ENCODE data around the gene FAM20B. TPM values are rescaled to one million over a fixed set of nuclear protein-coding genes. Genes with fewer than 3 reads are reported as not detected.

Gene FAM20B
- total and polyA plus RNA-seq, 2 experiments from 2014 or later, result 5.3 to 22.5 TPM

DNA sequence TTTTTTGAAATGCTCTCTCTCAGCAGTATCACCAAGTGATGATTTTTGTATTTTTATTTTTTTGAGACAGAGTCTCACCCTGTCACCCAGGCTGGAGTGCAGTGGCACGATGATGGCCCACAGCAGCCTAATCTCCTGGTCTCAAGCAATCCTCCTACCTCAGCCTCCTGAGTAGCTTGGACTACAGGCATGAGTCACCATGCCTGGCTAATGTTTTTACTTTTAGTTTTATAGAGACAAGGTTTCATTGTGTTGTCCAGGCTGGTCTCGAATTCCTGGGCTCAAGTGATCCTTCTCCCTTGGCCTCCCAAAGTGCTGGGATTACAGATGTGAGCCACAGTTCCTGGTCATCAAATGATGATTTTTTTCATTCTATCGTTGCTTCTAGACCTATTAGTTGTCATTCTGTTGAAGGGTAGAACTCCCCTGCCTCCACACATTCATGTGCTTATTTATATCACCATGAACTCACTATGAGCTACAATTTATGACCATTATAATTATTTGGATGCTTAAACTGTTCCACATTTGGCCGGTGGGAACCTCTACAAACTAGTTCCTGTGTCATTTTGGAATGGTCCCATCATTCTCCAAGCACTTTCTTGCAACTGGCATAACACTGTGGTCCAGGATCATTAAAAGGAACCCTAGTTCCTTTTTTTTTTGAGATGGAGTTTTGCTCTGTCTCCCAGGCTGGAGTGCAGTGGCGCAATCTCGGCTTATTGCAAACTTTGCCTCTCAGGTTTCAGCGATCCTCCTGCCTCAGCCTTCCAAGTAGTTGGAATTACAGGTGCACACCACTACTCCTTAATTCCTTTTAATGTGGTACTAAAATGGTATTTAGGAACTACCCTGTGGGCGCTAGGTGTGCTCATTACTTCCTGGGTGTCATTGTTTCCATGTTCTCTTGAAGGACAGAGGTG, 35.9 kb downstream of the FAM20B start:
- Histone ChIP-seq H3K36me3 (ENCODE audit: insufficient read depth) (0 out of 2 replicates have a peak, but pooled peaks cover 13% of the 10 kb centered on the region), H3K9me2 (ENCODE audit: insufficient read depth) (no peaks in the 10 kb centered on the region), H3K4me3 (no peak overlapping the region), H3F3A (replicated peaks; ENCODE audit: low read depth) (no peaks in the 10 kb centered on the region), H4K20me1 (replicated peaks; ENCODE audit: insufficient read depth) (no peaks in the 10 kb centered on the region), H3K4me1 (ENCODE audit: insufficient read depth) (peaks cover 30% of the 10 kb centered on the region), H3K4me2 (no peak overlapping the region), H3K79me2 (replicated peaks; ENCODE audit: insufficient read depth) (no peaks in the 10 kb centered on the region), H3K27ac (ENCODE audit: low read depth) (no peak overlapping the region), H2AFZ (no peak overlapping the region), H3K27me3 (ENCODE audit: insufficient read depth) (no peaks in the 10 kb centered on the region)
- no peaks in the 10 kb centered on the region for H3K27me3 Mint-ChIP-seq (ENCODE audit: insufficient read depth, low read depth, poor library complexity)
- DNase-seq (ENCODE audit: low spot score), result no peak
- no peak overlapping the region for H3K4me3 Mint-ChIP-seq
- no peak for TF ChIP-seq NANOG (IDR thresholded peaks at IDR 0.05; ENCODE audit: borderline replicate concordance)
- no peak for TF ChIP-seq POLR2AphosphoS5 (IDR thresholded peaks at IDR 0.05; ENCODE audit: low read depth)
- TF ChIP-seq STAT1 (IDR thresholded peaks at IDR 0.05; ENCODE audit: unreplicated experiment), result no peak
- TF ChIP-seq, protein P1, sequence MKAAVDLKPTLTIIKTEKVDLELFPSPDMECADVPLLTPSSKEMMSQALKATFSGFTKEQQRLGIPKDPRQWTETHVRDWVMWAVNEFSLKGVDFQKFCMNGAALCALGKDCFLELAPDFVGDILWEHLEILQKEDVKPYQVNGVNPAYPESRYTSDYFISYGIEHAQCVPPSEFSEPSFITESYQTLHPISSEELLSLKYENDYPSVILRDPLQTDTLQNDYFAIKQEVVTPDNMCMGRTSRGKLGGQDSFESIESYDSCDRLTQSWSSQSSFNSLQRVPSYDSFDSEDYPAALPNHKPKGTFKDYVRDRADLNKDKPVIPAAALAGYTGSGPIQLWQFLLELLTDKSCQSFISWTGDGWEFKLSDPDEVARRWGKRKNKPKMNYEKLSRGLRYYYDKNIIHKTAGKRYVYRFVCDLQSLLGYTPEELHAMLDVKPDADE (IDR thresholded peaks at IDR 0.05), result no peak
- TF ChIP-seq ZNF114 (CRISPR knock-in tag; IDR thresholded peaks at IDR 0.05), result no peak
- no peak for TF ChIP-seq JUNB (IDR thresholded peaks at IDR 0.05; ENCODE audit: unreplicated experiment)
- no peak for TF ChIP-seq EZH2phosphoT487 (IDR thresholded peaks at IDR 0.05; ENCODE audit: unreplicated experiment)
- TF ChIP-seq, protein P2, sequence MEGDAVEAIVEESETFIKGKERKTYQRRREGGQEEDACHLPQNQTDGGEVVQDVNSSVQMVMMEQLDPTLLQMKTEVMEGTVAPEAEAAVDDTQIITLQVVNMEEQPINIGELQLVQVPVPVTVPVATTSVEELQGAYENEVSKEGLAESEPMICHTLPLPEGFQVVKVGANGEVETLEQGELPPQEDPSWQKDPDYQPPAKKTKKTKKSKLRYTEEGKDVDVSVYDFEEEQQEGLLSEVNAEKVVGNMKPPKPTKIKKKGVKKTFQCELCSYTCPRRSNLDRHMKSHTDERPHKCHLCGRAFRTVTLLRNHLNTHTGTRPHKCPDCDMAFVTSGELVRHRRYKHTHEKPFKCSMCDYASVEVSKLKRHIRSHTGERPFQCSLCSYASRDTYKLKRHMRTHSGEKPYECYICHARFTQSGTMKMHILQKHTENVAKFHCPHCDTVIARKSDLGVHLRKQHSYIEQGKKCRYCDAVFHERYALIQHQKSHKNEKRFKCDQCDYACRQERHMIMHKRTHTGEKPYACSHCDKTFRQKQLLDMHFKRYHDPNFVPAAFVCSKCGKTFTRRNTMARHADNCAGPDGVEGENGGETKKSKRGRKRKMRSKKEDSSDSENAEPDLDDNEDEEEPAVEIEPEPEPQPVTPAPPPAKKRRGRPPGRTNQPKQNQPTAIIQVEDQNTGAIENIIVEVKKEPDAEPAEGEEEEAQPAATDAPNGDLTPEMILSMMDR (conservative IDR thresholded peaks at IDR 0.05; ENCODE audit: low read depth in 2 of 2), result no peak
- TF ChIP-seq, protein P3, sequence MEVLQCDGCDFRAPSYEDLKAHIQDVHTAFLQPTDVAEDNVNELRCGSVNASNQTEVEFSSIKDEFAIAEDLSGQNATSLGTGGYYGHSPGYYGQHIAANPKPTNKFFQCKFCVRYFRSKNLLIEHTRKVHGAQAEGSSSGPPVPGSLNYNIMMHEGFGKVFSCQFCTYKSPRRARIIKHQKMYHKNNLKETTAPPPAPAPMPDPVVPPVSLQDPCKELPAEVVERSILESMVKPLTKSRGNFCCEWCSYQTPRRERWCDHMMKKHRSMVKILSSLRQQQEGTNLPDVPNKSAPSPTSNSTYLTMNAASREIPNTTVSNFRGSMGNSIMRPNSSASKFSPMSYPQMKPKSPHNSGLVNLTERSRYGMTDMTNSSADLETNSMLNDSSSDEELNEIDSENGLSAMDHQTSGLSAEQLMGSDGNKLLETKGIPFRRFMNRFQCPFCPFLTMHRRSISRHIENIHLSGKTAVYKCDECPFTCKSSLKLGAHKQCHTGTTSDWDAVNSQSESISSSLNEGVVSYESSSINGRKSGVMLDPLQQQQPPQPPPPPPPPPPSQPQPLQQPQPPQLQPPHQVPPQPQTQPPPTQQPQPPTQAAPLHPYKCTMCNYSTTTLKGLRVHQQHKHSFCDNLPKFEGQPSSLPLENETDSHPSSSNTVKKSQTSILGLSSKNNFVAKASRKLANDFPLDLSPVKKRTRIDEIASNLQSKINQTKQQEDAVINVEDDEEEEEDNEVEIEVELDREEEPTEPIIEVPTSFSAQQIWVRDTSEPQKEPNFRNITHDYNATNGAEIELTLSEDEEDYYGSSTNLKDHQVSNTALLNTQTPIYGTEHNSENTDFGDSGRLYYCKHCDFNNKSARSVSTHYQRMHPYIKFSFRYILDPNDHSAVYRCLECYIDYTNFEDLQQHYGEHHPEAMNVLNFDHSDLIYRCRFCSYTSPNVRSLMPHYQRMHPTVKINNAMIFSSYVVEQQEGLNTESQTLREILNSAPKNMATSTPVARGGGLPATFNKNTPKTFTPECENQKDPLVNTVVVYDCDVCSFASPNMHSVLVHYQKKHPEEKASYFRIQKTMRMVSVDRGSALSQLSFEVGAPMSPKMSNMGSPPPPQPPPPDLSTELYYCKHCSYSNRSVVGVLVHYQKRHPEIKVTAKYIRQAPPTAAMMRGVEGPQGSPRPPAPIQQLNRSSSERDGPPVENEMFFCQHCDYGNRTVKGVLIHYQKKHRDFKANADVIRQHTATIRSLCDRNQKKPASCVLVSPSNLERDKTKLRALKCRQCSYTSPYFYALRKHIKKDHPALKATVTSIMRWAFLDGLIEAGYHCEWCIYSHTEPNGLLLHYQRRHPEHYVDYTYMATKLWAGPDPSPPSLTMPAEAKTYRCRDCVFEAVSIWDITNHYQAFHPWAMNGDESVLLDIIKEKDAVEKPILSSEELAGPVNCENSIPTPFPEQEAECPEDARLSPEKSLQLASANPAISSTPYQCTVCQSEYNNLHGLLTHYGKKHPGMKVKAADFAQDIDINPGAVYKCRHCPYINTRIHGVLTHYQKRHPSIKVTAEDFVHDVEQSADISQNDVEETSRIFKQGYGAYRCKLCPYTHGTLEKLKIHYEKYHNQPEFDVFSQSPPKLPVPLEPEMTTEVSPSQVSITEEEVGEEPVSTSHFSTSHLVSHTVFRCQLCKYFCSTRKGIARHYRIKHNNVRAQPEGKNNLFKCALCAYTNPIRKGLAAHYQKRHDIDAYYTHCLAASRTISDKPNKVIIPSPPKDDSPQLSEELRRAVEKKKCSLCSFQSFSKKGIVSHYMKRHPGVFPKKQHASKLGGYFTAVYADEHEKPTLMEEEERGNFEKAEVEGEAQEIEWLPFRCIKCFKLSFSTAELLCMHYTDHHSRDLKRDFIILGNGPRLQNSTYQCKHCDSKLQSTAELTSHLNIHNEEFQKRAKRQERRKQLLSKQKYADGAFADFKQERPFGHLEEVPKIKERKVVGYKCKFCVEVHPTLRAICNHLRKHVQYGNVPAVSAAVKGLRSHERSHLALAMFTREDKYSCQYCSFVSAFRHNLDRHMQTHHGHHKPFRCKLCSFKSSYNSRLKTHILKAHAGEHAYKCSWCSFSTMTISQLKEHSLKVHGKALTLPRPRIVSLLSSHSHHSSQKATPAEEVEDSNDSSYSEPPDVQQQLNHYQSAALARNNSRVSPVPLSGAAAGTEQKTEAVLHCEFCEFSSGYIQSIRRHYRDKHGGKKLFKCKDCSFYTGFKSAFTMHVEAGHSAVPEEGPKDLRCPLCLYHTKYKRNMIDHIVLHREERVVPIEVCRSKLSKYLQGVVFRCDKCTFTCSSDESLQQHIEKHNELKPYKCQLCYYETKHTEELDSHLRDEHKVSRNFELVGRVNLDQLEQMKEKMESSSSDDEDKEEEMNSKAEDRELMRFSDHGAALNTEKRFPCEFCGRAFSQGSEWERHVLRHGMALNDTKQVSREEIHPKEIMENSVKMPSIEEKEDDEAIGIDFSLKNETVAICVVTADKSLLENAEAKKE (CRISPR knock-in tag; IDR thresholded peaks at IDR 0.05), result no peak
- TF ChIP-seq, protein P4, sequence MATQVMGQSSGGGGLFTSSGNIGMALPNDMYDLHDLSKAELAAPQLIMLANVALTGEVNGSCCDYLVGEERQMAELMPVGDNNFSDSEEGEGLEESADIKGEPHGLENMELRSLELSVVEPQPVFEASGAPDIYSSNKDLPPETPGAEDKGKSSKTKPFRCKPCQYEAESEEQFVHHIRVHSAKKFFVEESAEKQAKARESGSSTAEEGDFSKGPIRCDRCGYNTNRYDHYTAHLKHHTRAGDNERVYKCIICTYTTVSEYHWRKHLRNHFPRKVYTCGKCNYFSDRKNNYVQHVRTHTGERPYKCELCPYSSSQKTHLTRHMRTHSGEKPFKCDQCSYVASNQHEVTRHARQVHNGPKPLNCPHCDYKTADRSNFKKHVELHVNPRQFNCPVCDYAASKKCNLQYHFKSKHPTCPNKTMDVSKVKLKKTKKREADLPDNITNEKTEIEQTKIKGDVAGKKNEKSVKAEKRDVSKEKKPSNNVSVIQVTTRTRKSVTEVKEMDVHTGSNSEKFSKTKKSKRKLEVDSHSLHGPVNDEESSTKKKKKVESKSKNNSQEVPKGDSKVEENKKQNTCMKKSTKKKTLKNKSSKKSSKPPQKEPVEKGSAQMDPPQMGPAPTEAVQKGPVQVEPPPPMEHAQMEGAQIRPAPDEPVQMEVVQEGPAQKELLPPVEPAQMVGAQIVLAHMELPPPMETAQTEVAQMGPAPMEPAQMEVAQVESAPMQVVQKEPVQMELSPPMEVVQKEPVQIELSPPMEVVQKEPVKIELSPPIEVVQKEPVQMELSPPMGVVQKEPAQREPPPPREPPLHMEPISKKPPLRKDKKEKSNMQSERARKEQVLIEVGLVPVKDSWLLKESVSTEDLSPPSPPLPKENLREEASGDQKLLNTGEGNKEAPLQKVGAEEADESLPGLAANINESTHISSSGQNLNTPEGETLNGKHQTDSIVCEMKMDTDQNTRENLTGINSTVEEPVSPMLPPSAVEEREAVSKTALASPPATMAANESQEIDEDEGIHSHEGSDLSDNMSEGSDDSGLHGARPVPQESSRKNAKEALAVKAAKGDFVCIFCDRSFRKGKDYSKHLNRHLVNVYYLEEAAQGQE (IDR thresholded peaks at IDR 0.05; ENCODE audit: unreplicated experiment), result no peak
- TF ChIP-seq EZH2 (IDR thresholded peaks at IDR 0.05; ENCODE audit: low read depth, unreplicated experiment), result no peak
- no peak for TF ChIP-seq CREB1 (CRISPR knock-in tag; IDR thresholded peaks at IDR 0.05; ENCODE audit: low read depth)
- no peak for TF ChIP-seq ZNF331 (CRISPR knock-in tag; IDR thresholded peaks at IDR 0.05; ENCODE audit: low read depth)
- H3K4me1 Mint-ChIP-seq, result peaks cover 19% of the 10 kb centered on the region
- peaks cover 3% of the 10 kb centered on the region; the same call in 1 of the 3 replicates for H3K9me3 Mint-ChIP-seq
- H3K36me3 Mint-ChIP-seq (ENCODE audit: low read depth), result peaks cover 23% of the 10 kb centered on the region
- ATAC-seq, result no peak
- no peak overlapping the region for H3K27ac Mint-ChIP-seq

Measured in GM23338 (cell line).